ENCODE results near the gene SHISAL1.

Gene SHISAL1

DNA sequence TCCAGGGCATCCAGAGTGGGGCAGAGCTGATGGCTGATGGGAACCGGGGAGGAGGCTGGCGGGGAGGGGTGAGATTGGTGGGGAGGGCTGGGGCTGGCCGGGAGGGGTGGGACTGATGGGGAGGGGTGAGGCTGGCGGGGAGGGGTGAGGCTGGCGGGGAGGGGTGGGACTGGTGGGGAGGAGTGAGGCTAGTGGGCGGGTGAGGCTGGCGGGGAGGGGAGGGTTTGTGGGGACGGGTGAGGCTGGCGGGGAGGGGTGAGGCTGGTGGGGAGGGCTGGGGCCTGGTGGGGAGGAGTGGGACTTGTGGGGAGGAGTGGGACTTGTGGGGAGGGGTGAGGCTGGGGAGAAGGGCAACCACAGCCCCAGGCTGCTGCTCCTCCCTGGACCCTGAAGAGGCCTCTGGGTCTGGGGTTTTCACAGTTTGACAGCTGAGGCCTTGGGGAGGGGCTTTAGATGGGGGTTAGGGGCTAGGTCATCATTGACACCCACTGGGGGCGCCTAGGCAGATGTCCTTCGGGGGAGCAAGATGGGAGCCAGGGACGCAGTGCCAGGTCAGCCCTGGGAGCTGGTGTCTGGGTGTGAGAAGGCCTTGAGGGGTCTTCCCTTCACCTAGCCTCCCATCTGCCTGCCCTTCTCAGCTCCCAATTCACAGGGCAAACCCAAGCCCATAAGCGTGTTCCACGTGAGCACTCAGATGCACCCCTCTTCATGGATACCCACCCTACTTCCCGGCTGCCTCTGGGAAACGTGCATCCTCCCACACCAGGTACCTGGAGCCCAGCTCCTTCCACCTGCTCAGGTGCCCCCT lies 105.4 kb downstream of the SHISAL1 start:
- Histone ChIP-seq H3K27ac (replicated peaks) (no peak overlapping the region), H3K4me3 (replicated peaks; ENCODE audit: insufficient read depth, low read length) (no peak overlapping the region), H3K27me3 (ENCODE audit: insufficient read depth, poor library complexity, severe bottlenecking) (no peaks in the 10 kb centered on the region)
- TF ChIP-seq POLR2AphosphoS5 (IDR thresholded peaks at IDR 0.05; ENCODE audit: low read depth) = 0 out of 2 replicates have a peak, but pooled peaks have one; percentile 25
- TF ChIP-seq GABPA (IDR thresholded peaks at IDR 0.05; ENCODE audit: low read depth) = no peak
- no peak for TF ChIP-seq SPI1 (IDR thresholded peaks at IDR 0.05; ENCODE audit: borderline replicate concordance, low read depth)
- DNase-seq (ENCODE audit: low read depth in 1 of 2, low spot score in 1 of 2) = no peak

DNA sequence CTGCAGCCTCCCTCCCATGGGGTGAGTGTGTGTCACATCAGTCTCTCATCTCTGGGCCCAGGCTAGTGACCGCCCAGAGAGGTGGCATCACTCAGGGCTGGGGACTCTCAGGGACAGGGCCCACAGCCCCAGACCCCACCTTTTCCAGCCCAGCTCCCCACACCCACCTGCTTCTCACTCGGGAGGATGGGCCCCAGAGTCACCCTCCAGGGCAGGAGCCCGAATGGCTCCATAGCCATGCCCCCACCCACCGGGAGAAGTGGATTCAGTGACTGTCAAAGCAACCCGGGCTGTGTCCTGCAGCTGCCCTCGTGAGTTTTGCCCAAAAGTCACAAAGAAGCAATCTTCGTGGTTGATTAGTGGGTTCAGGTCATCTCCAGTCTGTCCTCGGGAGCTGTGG lies 106.1 kb downstream of the SHISAL1 start:
- TF ChIP-seq SPI1 (IDR thresholded peaks at IDR 0.05; ENCODE audit: borderline replicate concordance, low read depth) (no peak), POLR2AphosphoS5 (IDR thresholded peaks at IDR 0.05; ENCODE audit: low read depth) (peak; percentile 18; the same call in 1 of the 2 replicates)
- no peaks in the 10 kb centered on the region for H3K27me3 ChIP-seq (ENCODE audit: insufficient read depth, poor library complexity, severe bottlenecking)
- H3K4me3 ChIP-seq (replicated peaks; ENCODE audit: insufficient read depth, low read length) = no peak overlapping the region
- no peak overlapping the region for H3K27ac ChIP-seq (replicated peaks)
- DNase-seq (ENCODE audit: low read depth in 1 of 2, low spot score in 1 of 2) = no peak

DNA sequence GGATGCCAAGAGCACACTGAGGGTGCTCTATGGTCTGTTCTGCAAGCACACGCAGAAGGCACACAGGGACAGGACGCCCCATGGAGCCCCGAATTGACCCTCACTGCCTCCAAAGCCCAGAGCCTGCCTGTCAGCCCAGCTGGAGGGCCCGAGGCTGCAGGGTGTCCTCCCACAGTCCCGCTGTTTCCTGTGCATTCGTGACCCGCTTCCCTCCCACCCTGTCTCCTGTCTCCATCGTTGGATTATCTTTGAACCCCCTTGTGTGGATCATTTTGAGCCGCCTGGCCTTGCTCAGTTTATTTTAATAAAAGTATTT lies 106.5 kb downstream of the SHISAL1 start:
- DNase-seq (ENCODE audit: low read depth in 1 of 2, low spot score in 1 of 2) = no peak
- Histone ChIP-seq H3K4me3 (replicated peaks; ENCODE audit: insufficient read depth, low read length) (no peak overlapping the region), H3K27me3 (ENCODE audit: insufficient read depth, poor library complexity, severe bottlenecking) (no peaks in the 10 kb centered on the region), H3K27ac (replicated peaks) (no peak overlapping the region)
- no peak for TF ChIP-seq GABPA (IDR thresholded peaks at IDR 0.05; ENCODE audit: low read depth)
- TF ChIP-seq, protein P1, sequence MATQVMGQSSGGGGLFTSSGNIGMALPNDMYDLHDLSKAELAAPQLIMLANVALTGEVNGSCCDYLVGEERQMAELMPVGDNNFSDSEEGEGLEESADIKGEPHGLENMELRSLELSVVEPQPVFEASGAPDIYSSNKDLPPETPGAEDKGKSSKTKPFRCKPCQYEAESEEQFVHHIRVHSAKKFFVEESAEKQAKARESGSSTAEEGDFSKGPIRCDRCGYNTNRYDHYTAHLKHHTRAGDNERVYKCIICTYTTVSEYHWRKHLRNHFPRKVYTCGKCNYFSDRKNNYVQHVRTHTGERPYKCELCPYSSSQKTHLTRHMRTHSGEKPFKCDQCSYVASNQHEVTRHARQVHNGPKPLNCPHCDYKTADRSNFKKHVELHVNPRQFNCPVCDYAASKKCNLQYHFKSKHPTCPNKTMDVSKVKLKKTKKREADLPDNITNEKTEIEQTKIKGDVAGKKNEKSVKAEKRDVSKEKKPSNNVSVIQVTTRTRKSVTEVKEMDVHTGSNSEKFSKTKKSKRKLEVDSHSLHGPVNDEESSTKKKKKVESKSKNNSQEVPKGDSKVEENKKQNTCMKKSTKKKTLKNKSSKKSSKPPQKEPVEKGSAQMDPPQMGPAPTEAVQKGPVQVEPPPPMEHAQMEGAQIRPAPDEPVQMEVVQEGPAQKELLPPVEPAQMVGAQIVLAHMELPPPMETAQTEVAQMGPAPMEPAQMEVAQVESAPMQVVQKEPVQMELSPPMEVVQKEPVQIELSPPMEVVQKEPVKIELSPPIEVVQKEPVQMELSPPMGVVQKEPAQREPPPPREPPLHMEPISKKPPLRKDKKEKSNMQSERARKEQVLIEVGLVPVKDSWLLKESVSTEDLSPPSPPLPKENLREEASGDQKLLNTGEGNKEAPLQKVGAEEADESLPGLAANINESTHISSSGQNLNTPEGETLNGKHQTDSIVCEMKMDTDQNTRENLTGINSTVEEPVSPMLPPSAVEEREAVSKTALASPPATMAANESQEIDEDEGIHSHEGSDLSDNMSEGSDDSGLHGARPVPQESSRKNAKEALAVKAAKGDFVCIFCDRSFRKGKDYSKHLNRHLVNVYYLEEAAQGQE (IDR thresholded peaks at IDR 0.05; ENCODE audit: insufficient replicate concordance, low read depth) = no peak
- no peak for TF ChIP-seq POLR2AphosphoS5 (IDR thresholded peaks at IDR 0.05; ENCODE audit: low read depth)
- TF ChIP-seq, protein P2, sequence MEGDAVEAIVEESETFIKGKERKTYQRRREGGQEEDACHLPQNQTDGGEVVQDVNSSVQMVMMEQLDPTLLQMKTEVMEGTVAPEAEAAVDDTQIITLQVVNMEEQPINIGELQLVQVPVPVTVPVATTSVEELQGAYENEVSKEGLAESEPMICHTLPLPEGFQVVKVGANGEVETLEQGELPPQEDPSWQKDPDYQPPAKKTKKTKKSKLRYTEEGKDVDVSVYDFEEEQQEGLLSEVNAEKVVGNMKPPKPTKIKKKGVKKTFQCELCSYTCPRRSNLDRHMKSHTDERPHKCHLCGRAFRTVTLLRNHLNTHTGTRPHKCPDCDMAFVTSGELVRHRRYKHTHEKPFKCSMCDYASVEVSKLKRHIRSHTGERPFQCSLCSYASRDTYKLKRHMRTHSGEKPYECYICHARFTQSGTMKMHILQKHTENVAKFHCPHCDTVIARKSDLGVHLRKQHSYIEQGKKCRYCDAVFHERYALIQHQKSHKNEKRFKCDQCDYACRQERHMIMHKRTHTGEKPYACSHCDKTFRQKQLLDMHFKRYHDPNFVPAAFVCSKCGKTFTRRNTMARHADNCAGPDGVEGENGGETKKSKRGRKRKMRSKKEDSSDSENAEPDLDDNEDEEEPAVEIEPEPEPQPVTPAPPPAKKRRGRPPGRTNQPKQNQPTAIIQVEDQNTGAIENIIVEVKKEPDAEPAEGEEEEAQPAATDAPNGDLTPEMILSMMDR (IDR thresholded peaks at IDR 0.05; ENCODE audit: insufficient read depth, low read length) = no peak
- no peak for TF ChIP-seq SPI1 (IDR thresholded peaks at IDR 0.05; ENCODE audit: borderline replicate concordance, low read depth)

DNA sequence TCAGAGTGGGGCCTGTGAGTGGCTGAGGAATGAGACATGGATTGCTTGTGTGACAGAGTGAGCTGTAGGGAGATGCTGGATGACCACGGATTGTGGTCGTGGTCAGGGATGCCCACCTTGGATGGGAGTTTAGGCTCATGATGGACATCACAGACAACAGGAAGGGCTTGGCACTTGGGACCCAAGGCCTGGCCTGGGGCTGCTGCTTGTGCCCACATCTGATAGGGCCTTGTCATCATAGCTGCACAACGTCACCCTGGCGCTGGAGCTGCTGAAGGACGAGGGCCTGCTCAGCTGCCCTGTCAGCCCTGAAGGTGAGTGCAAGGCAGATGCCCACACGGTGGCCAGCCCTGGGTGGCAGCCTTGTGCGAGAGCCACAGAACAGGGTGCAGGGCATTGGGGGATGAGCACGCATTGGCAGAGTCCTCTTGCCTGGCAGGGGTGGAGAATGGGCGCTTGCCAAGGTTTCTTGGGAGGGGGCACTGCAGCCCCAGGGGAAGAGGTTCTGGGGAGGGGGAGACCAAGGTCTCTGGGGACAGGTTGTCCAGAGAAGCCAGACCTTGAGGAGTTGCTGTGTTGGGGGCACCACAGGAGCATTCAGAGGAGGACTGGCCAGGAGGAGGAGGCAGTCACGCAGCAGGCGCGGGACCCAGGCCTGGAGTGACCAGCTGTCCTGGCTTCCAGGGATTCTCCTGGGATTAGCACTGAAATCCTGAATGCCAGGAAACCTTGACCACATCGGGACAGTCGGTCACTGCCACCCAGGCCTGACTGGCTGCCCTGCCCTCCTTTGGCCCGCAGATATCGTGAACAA lies 107.0 kb downstream of the SHISAL1 start:
- H3K4me3 ChIP-seq (replicated peaks; ENCODE audit: insufficient read depth, low read length) = no peak overlapping the region
- H3K27me3 ChIP-seq (ENCODE audit: insufficient read depth, poor library complexity, severe bottlenecking) = no peaks in the 10 kb centered on the region
- TF ChIP-seq, protein P2 (IDR thresholded peaks at IDR 0.05; ENCODE audit: insufficient read depth, low read length) = no peak
- TF ChIP-seq SPI1 (IDR thresholded peaks at IDR 0.05; ENCODE audit: borderline replicate concordance, low read depth) (no peak), GABPA (IDR thresholded peaks at IDR 0.05; ENCODE audit: low read depth) (no peak), POLR2AphosphoS5 (IDR thresholded peaks at IDR 0.05; ENCODE audit: low read depth) (no peak)
- TF ChIP-seq, protein P1 (IDR thresholded peaks at IDR 0.05; ENCODE audit: insufficient replicate concordance, low read depth) = no peak
- no peak overlapping the region for H3K27ac ChIP-seq (replicated peaks)
- no peak for DNase-seq (ENCODE audit: low read depth in 1 of 2, low spot score in 1 of 2)

Measured in HL-60 (cell line).